Measurements from ENCODE around the gene ATG10. TPM values are rescaled to one million over a fixed set of nuclear protein-coding genes. Genes with fewer than 3 reads are reported as not detected.
"Not testable (repeated sequence)": the region's sequence is repeated elsewhere in the genome, so short reads cannot be mapped to it uniquely, and the experiment has no call there.

ATG10 gene
- total RNA-seq, 1 donor from 2014 or later, result 3.9 TPM

- no peak for ATAC-seq
- no peak for DNase-seq (ENCODE audit: missing footprints)
- intact Hi-C loops (cut with DNase I), result no loop called here
These were observed 8.3 kb downstream of the ATG10 start for GRCh38 chr5:81980160-81980559.

GRCh38 chr5:81980598-81981260 lies 8.9 kb downstream of the ATG10 start:
- DNase-seq (ENCODE audit: missing footprints) (no peak), ATAC-seq (no peak)
- intact Hi-C loops (cut with DNase I), result no loop called here

- DNase-seq (ENCODE audit: missing footprints); intact Hi-C loops (cut with DNase I); ATAC-seq: not testable (repeated sequence)
These were observed 10.4 kb downstream of the ATG10 start for GRCh38 chr5:81982172-81982685.

- DNase-seq (ENCODE audit: missing footprints); ATAC-seq; intact Hi-C loops (cut with DNase I): not testable (repeated sequence)
These were observed 11.3 kb downstream of the ATG10 start for GRCh38 chr5:81983148-81983547.

- DNase-seq (ENCODE audit: missing footprints); intact Hi-C loops (cut with DNase I); ATAC-seq: not testable (repeated sequence)
These were observed 11.7 kb downstream of the ATG10 start for GRCh38 chr5:81983563-81983962.

- ATAC-seq, result no peak
- DNase-seq (ENCODE audit: missing footprints), result no peak
- intact Hi-C loops (cut with DNase I), result no loop called here
These were observed 14.3 kb downstream of the ATG10 start for GRCh38 chr5:81986126-81986525.

- ATAC-seq (no peak), DNase-seq (ENCODE audit: missing footprints) (no peak)
- intact Hi-C loops (cut with DNase I), result no loop called here
These were observed 17.4 kb downstream of the ATG10 start for GRCh38 chr5:81989204-81989603.

GRCh38 chr5:81994679-81995078 lies 22.9 kb downstream of the ATG10 start:
- no peak for DNase-seq (ENCODE audit: missing footprints)
- intact Hi-C loops (cut with DNase I), result no loop called here
- ATAC-seq, result no peak

GRCh38 chr5:81995407-81995806 lies 23.6 kb downstream of the ATG10 start:
- DNase-seq (ENCODE audit: missing footprints), result no peak
- intact Hi-C loops (cut with DNase I), result no loop called here
- no peak for ATAC-seq

- ATAC-seq (no peak), DNase-seq (ENCODE audit: missing footprints) (no peak)
- intact Hi-C loops (cut with DNase I), result no loop called here
These were observed 32.7 kb downstream of the ATG10 start for GRCh38 chr5:82004511-82004910.

- intact Hi-C loops (cut with DNase I); DNase-seq (ENCODE audit: missing footprints); ATAC-seq: not testable (repeated sequence)
These were observed 38.0 kb downstream of the ATG10 start for GRCh38 chr5:82009869-82010268.

GRCh38 chr5:82010696-82011095 lies 38.9 kb downstream of the ATG10 start:
- intact Hi-C loops (cut with DNase I), result no loop called here
- no peak for DNase-seq (ENCODE audit: missing footprints)
- no peak for ATAC-seq

- DNase-seq (ENCODE audit: missing footprints) (no peak), ATAC-seq (no peak)
- intact Hi-C loops (cut with DNase I), result no loop called here
These were observed 39.9 kb downstream of the ATG10 start for GRCh38 chr5:82011761-82012160.

GRCh38 chr5:82014644-82015043 lies 42.8 kb downstream of the ATG10 start:
- intact Hi-C loops (cut with DNase I), result not testable (repeated sequence)

GRCh38 chr5:82018462-82018861 lies 46.6 kb downstream of the ATG10 start:
- DNase-seq (ENCODE audit: missing footprints) (no peak), ATAC-seq (peak; percentile 60)
- intact Hi-C loops (cut with DNase I), result no loop called here

More at GRCh38 chr5:82014644-82015043, 42.8 kb downstream of the ATG10 start:
- ATAC-seq; DNase-seq (ENCODE audit: missing footprints): not testable (repeated sequence)

- DNase-seq (ENCODE audit: missing footprints), result no peak
- no peak for ATAC-seq
- intact Hi-C loops (cut with DNase I), result no loop called here
These were observed 47.7 kb downstream of the ATG10 start for GRCh38 chr5:82019342-82020138.

GRCh38 chr5:82022499-82022898 lies 50.7 kb downstream of the ATG10 start:
- no peak for DNase-seq (ENCODE audit: missing footprints)
- intact Hi-C loops (cut with DNase I), result no loop called here
- no peak for ATAC-seq

GRCh38 chr5:82023644-82024043 lies 51.8 kb downstream of the ATG10 start:
- DNase-seq (ENCODE audit: missing footprints), result no peak
- intact Hi-C loops (cut with DNase I), result no loop called here
- no peak for ATAC-seq

- no peak for ATAC-seq
These were observed 59.6 kb downstream of the ATG10 start for GRCh38 chr5:82031220-82032119.

More at GRCh38 chr5:82031220-82032119, 59.6 kb downstream of the ATG10 start:
- intact Hi-C loops (cut with DNase I), result no loop called here
- no peak for DNase-seq (ENCODE audit: missing footprints)

All from Right ventricle myocardium inferior (tissue), 1 donor.